HUES6 (cell line): ENCODE results near the gene BCAS3.

ENCODE experiments used
- H3K27ac ChIP-seq: 2 replicates; pipeline ENCODE4 v1.7.0; 2013; ENCODE audit warnings: low read depth, mild to moderate bottlenecking, low read length, inconsistent platforms
- H3K27me3 ChIP-seq: 2 replicates; pipeline ENCODE4 v1.6.1; 2013; ENCODE audit warnings: low read length; ENCODE audit not compliant: control insufficient read depth, insufficient read depth
- H3K36me3 ChIP-seq: 2 replicates; pipeline ENCODE4 v1.6.1; 2013; ENCODE audit warnings: low read length; ENCODE audit not compliant: control insufficient read depth, insufficient read depth
- H3K4me1 ChIP-seq: 2 replicates; pipeline ENCODE4 v1.6.1; 2013; ENCODE audit warnings: low read length; ENCODE audit not compliant: control insufficient read depth, insufficient read depth
- H3K4me3 ChIP-seq: 2 replicates; pipeline ENCODE4 v1.5.1; 2013; ENCODE audit warnings: low read depth, low read length
- H3K9ac ChIP-seq: one replicate; pipeline ENCODE4 v1.6.1; 2013; ENCODE audit warnings: mild to moderate bottlenecking, low read length
- H3K9me3 ChIP-seq: 2 replicates; pipeline ENCODE4 v1.6.1; 2013; ENCODE audit warnings: low read depth, low read length; ENCODE audit not compliant: control insufficient read depth, insufficient read depth

BCAS3 gene

DNA sequence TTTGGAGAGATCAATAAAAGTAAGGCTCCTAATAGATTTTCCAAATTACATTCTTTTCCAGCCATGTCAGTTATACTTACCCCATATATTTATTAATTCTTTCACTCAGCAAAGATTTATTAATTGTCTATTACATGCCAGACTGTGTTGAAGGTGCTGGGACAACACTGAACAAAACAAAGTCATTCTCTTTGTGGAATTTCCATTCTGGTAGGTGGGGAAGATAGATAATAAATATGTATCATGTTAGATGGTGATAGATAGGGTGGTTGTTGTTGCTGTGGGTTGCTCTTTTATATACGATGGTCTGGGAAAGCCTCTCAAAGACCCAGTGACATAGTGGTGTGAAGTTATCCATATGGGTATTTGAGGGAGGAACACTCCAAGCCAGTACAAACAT lies 39.1 kb downstream of the BCAS3 start:
- H3K9ac ChIP-seq: no peak overlapping the region
- no peak overlapping the region for H3K4me3 ChIP-seq

GRCh38 chr17:60717814-60718213 lies 40.2 kb downstream of the BCAS3 start:
- Histone ChIP-seq H3K36me3 (no peaks in the 10 kb centered on the region), H3K27ac (no peak overlapping the region), H3K27me3 (no peaks in the 10 kb centered on the region), H3K4me1 (no peaks in the 10 kb centered on the region), H3K9me3 (no peaks in the 10 kb centered on the region), H3K4me3 (no peak overlapping the region), H3K9ac (no peak overlapping the region)

More for the DNA sequence above, 39.1 kb downstream of the BCAS3 start:
- Histone ChIP-seq H3K4me1 (no peaks in the 10 kb centered on the region), H3K27me3 (no peaks in the 10 kb centered on the region), H3K9me3 (no peaks in the 10 kb centered on the region), H3K27ac (no peak overlapping the region), H3K36me3 (no peaks in the 10 kb centered on the region)

GRCh38 chr17:60720763-60721531 lies 43.3 kb downstream of the BCAS3 start:
- no peak overlapping the region for H3K4me3 ChIP-seq
- H3K27me3 ChIP-seq: no peaks in the 10 kb centered on the region
- H3K9ac ChIP-seq: no peak overlapping the region
- no peaks in the 10 kb centered on the region for H3K4me1 ChIP-seq
- no peak overlapping the region for H3K27ac ChIP-seq
- H3K9me3 ChIP-seq: no peaks in the 10 kb centered on the region
- H3K36me3 ChIP-seq: no peaks in the 10 kb centered on the region

DNA sequence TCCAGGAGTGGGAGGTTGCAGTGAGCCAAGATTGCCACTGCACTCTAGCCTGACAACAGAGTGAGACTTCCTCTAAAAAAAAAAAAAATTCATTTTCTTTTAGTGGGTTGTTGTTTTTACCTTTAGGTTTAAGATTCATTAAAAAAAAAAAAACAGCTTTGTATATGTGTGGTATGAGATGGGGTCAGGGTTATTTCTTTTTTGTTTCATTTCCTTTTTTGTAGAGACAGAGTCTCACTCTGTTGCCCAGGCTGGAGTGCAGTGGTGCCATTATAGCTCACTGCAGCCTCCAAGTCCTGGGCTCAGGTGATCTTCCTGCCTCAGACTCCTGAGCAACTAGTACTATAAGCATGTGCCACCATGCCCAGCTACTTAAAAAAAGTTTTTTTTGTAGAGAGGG lies 47.0 kb downstream of the BCAS3 start:
- Histone ChIP-seq H3K9ac (no peak overlapping the region), H3K4me3 (no peak overlapping the region)

DNA sequence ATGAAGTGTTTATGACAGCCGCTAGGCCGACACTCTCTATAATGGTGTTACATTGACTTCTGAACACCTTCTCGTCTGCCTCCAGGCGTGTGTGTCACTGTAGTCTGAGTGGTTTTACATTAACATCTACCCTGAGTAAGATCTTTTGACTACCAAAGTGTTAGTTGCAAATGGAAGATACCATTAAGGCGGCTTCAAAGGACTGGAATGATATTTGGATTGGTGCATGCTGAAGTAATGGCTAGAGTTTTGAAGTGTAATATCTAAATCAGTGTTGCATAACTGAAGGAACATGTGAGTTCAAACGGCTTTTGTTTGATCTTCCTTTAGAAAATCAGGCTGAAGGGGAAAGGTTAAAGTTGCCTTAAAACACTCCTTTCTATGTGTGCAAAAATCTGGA lies 52.2 kb downstream of the BCAS3 start:
- peaks cover 3% of the 10 kb centered on the region; the same call in 1 of the 2 replicates for H3K4me1 ChIP-seq
- no peaks in the 10 kb centered on the region for H3K36me3 ChIP-seq
- no peaks in the 10 kb centered on the region for H3K9me3 ChIP-seq
- H3K4me3 ChIP-seq: no peak overlapping the region
- no peak overlapping the region for H3K9ac ChIP-seq
- no peak overlapping the region for H3K27ac ChIP-seq
- H3K27me3 ChIP-seq: no peaks in the 10 kb centered on the region

More for the DNA sequence above, 47.0 kb downstream of the BCAS3 start:
- H3K4me1 ChIP-seq: no peaks in the 10 kb centered on the region; the same call in 1 of the 2 replicates
- H3K36me3 ChIP-seq: no peaks in the 10 kb centered on the region
- no peaks in the 10 kb centered on the region for H3K9me3 ChIP-seq
- no peaks in the 10 kb centered on the region for H3K27me3 ChIP-seq
- H3K27ac ChIP-seq: no peak overlapping the region

- H3K27me3 ChIP-seq: no peaks in the 10 kb centered on the region
- no peak overlapping the region for H3K4me3 ChIP-seq
- H3K27ac ChIP-seq: no peak overlapping the region
- H3K36me3 ChIP-seq: no peaks in the 10 kb centered on the region
- H3K4me1 ChIP-seq: peaks cover 3% of the 10 kb centered on the region; the same call in 1 of the 2 replicates
- no peak overlapping the region for H3K9ac ChIP-seq
- no peaks in the 10 kb centered on the region for H3K9me3 ChIP-seq
Observed at GRCh38 chr17:60730273-60730672, 52.6 kb downstream of the BCAS3 start.

DNA sequence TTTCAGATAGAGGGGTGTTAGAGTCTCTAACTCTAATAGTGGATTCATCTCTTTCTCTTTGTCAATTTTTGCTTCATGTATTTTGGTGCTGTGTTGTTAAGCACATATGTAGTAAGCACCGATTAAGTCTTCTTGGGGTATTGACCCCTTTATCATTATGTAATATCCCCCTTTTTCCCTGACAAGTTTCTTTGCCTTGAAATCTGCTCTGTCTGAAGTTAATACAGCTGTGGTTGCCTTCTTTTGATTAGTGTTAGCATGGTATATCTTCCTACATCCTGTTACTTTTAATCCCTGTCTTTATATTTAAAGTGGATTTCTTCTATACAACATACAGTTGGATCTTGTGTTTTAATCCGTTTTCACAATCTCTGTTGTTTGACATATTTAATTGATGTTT lies 60.6 kb downstream of the BCAS3 start:
- no peak overlapping the region for H3K9ac ChIP-seq
- no peak overlapping the region for H3K4me3 ChIP-seq
- no peaks in the 10 kb centered on the region for H3K27me3 ChIP-seq
- no peaks in the 10 kb centered on the region for H3K36me3 ChIP-seq
- no peaks in the 10 kb centered on the region for H3K9me3 ChIP-seq
- no peak overlapping the region for H3K27ac ChIP-seq
- H3K4me1 ChIP-seq: no peaks in the 10 kb centered on the region

DNA sequence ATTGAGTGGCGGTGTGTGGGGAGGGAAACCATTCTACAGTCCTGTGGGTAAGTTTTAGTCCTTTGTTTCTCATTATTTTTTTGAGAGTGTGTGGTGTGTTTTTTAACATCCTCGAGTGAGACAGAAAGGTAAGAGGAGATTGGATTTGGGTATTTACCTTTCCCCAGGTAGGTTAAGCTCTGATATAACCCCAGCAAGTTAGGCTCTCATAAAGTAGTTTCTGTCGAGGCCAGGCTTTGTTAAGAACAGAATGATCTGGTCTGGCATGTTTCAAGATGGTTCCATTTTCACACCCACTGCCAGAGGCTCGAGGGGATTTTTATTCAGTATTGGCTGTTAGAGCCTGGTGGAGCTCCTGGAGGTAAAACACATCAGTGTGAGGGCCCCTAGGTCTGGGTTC lies 62.9 kb downstream of the BCAS3 start:
- Histone ChIP-seq H3K4me3 (no peak overlapping the region), H3K9ac (no peak overlapping the region), H3K27me3 (no peaks in the 10 kb centered on the region), H3K36me3 (no peaks in the 10 kb centered on the region), H3K9me3 (no peaks in the 10 kb centered on the region), H3K4me1 (peaks cover 9% of the 10 kb centered on the region), H3K27ac (no peak overlapping the region)

DNA sequence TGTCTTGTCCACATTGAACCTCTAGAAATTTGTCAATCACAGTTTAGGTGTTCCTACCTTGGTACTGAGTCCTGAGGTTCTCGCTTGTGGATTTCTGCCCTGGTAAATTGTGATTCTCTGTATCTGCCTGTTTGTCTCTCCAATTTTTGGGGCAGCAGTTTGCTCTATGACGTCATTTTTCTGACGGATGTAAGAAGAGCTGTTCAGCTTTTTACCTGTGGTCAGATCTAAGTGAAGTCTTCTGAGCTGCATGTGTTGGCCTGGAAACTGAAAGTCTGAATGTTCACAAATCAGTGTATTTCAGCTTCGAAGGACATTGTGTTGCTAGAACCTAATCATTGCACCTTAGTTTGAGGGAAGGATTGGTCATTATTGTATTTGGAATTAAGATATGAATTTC lies 63.4 kb downstream of the BCAS3 start:
- Histone ChIP-seq H3K27me3 (no peaks in the 10 kb centered on the region), H3K4me3 (no peak overlapping the region), H3K36me3 (no peaks in the 10 kb centered on the region), H3K9ac (no peak overlapping the region), H3K9me3 (no peaks in the 10 kb centered on the region), H3K27ac (no peak overlapping the region), H3K4me1 (peaks cover 9% of the 10 kb centered on the region)

DNA sequence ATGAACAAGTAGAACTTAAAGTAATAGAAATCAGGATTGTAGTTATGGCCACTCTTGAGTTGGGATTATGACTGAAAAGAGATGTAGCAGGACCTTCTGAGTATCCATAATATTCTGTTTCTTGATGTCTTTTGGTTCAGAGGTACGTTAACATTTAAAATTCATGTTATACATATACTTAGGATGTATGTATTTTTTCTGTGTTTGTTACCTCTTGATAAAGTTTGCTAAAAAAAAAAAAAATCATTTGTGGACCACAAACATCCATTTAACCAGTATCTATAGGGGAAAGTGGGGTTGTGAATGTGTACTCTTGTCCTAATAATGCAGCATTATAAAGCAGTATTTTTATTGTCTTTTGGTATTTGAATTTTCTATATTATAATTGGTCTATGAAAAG lies 65.6 kb downstream of the BCAS3 start:
- Histone ChIP-seq H3K4me3 (no peak overlapping the region), H3K4me1 (peaks cover 21% of the 10 kb centered on the region), H3K27ac (no peak overlapping the region), H3K27me3 (no peaks in the 10 kb centered on the region), H3K9me3 (no peaks in the 10 kb centered on the region), H3K9ac (no peak overlapping the region), H3K36me3 (no peaks in the 10 kb centered on the region)

GRCh38 chr17:60743799-60744198 lies 66.1 kb downstream of the BCAS3 start:
- H3K36me3 ChIP-seq: no peaks in the 10 kb centered on the region
- H3K9ac ChIP-seq: no peak overlapping the region
- peaks cover 23% of the 10 kb centered on the region for H3K4me1 ChIP-seq
- no peaks in the 10 kb centered on the region for H3K9me3 ChIP-seq
- H3K4me3 ChIP-seq: peak overlapping the region; percentile 4; the same call in 1 of the 2 replicates
- no peaks in the 10 kb centered on the region for H3K27me3 ChIP-seq
- H3K27ac ChIP-seq: peak overlapping the region; percentile 68; the same call in 1 of the 2 replicates
